Immature natural killer cell (primary cell): ENCODE measurements around the gene ARHGEF26. TPM values are rescaled to one million over a fixed set of nuclear protein-coding genes. Genes with fewer than 3 reads are reported as not detected.

Experiments used
- DNase-seq, 3 donors: peaks; one replicate each; pipeline ENCODE4 v3.0.0; 2022; ENCODE audit warnings: mixed read lengths in 1 of 3
- H3K27ac Mint-ChIP-seq, 6 donors: one replicate each; pipeline ENCODE4 v1.8.0; 2020; ENCODE audit warnings: mixed read lengths in 6 of 6, mild to moderate bottlenecking in 5 of 6, inconsistent platforms in 4 of 6, moderate library complexity in 3 of 6
- H3K27me3 Mint-ChIP-seq, 3 donors: one replicate each; pipeline ENCODE4 v1.8.0; 2020 to 2021; ENCODE audit warnings: low read depth in 3 of 3, mild to moderate bottlenecking in 3 of 3, mixed read lengths in 3 of 3, moderate library complexity in 3 of 3, inconsistent platforms in 1 of 3
- H3K36me3 Mint-ChIP-seq, 3 donors: one replicate each; pipeline ENCODE4 v1.8.0; 2020; ENCODE audit warnings: mixed read lengths in 3 of 3, inconsistent platforms in 2 of 3, mild to moderate bottlenecking in 2 of 3
- H3K4me1 Mint-ChIP-seq, 2 donors: one replicate each; pipeline ENCODE4 v1.8.0; 2020; ENCODE audit warnings: inconsistent platforms in 2 of 2, mild to moderate bottlenecking in 2 of 2, mixed read lengths in 2 of 2, moderate library complexity in 1 of 2
- H3K4me3 Mint-ChIP-seq, 5 donors: one replicate each; pipeline ENCODE4 v1.8.0; 2020; ENCODE audit warnings: mild to moderate bottlenecking in 5 of 5, mixed read lengths in 5 of 5, inconsistent platforms in 3 of 5, moderate library complexity in 3 of 5
- H3K9me3 Mint-ChIP-seq, 6 donors: one replicate each; pipeline ENCODE4 v1.8.0; 2020; ENCODE audit warnings: mild to moderate bottlenecking in 6 of 6, mixed read lengths in 6 of 6, inconsistent platforms in 4 of 6, moderate library complexity in 3 of 6
- polyA plus RNA-seq, 3 donors: library from polyadenylated mRNA; unstranded; fragments of 300-500 nt; fragmentation: Illumina TruSeq; gene quantifications; one replicate each; pipeline ENCODE4 v1.2.3, GENCODE V29; 2021

ARHGEF26 gene
- polyA plus RNA-seq, 3 donors from 2014 or later, result 0.22 TPM; not detected in 2

DNA sequence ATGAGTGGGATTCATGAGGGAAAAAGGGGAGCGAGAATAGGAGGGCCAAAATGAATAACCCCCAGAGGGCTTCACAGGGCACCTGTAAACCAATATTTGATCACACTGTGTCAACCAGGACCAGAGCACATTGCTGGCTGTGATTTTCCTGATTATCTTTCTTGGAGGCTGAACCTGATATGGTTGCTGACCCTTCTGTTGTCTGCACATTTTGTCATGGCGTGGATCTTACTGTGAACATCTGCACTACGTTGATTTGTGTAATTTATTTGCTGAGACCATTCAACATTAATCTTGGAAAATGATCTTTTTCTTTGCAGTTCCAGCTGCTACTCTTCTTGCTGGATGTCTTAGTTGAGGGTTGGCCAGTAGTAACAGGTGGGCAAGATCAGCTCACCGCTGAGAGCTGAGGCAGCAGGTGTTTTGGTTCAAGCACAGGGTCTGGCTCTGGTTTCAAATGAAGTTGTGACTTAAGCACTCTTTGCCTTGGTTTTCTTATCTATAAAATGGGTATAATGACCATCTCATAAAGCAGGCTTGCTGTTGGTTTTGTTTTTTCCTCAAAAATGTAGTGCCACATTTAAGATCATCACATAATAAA is 61.2 kb downstream of the ARHGEF26 start:
- Mint-ChIP-seq H3K36me3 (no peaks in the 10 kb centered on the region), H3K27ac (no peak overlapping the region), H3K4me1 (no peaks in the 10 kb centered on the region), H3K9me3 (peaks cover 0 to 5% (median 0%) of the 10 kb centered on the region in 6 donors), H3K4me3 (no peak overlapping the region), H3K27me3 (peaks cover 2 to 11% (median 4%) of the 10 kb centered on the region in 3 donors)
- no peak for DNase-seq

DNA sequence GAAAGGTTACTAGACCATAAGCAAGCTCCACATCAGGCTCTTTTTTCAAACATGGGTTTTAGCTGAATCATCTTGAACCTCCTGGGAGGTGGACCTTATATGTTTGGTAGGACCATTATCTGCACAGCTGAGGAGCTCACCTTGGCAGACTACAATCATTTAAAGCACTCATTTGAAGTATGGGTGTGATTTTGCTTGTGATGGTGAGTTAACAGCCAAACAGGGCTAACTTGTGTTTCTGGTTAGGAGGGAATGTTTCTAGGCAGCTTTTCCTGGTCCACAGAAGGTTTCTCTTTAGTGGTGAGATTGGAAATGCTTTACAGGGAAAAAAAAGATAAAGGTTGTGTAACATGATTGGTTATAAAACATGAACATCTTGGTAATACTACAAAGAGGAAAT is 61.8 kb downstream of the ARHGEF26 start:
- Mint-ChIP-seq H3K27me3 (peaks cover 2 to 11% (median 3%) of the 10 kb centered on the region in 3 donors), H3K9me3 (peaks cover 0 to 5% (median 0%) of the 10 kb centered on the region in 6 donors), H3K4me3 (no peak overlapping the region), H3K4me1 (no peaks in the 10 kb centered on the region), H3K27ac (no peak overlapping the region), H3K36me3 (no peaks in the 10 kb centered on the region)
- no peak for DNase-seq

GRCh38 chr3:154184582-154184981 is 63.4 kb downstream of the ARHGEF26 start:
- no peak for DNase-seq
- Mint-ChIP-seq H3K27ac (no peak overlapping the region), H3K36me3 (no peaks in the 10 kb centered on the region), H3K4me3 (no peak overlapping the region), H3K27me3 (peaks cover 2 to 6% (median 3%) of the 10 kb centered on the region in 3 donors), H3K4me1 (no peaks in the 10 kb centered on the region), H3K9me3 (no peaks in the 10 kb centered on the region)

DNA sequence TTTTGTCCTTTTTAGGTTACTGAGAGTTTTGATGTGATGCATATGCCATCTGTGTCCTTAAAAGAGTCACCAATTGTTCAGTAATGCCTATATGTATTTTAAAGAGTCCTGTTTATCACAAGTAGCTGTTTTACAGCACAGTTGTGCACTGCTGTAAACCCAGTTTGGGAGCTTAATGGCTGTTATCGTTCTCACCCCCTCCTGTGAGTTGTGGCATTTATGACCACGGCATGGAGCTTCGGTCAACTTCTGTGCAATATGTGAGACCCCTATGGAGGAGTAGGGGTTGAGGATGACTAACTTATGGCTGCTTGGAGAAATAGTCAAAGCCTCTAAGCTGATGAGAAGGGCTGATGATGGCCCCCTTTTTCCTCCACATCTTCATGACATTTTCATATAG is 67.2 kb downstream of the ARHGEF26 start:
- Mint-ChIP-seq H3K9me3 (peaks cover 0 to 3% (median 0%) of the 10 kb centered on the region in 6 donors), H3K27me3 (peaks cover 0 to 5% (median 3%) of the 10 kb centered on the region in 3 donors), H3K4me1 (no peaks in the 10 kb centered on the region), H3K36me3 (no peaks in the 10 kb centered on the region), H3K27ac (no peak overlapping the region), H3K4me3 (no peak overlapping the region)
- DNase-seq, result no peak

DNA sequence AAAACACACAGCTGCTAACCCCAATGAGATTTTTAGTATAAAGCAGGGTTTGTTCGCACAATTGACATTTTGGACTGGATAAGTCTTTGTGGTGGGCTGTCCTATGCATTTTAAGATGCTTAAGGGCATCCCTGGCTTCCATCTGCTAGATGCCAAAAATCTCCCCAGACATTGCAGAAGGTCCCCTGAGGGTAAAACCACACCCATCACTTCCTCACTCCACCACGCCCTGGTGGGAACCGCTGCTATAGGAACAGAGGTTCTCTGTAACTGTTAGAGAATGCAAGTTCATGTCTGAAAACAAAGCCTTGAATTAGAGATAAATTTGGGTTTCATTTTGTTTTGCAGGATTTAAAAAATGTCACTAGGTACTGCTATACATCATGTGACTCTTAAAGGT is 67.7 kb downstream of the ARHGEF26 start:
- Mint-ChIP-seq H3K27me3 (peaks cover 0 to 5% (median 3%) of the 10 kb centered on the region in 3 donors), H3K9me3 (peaks cover 0 to 4% (median 0%) of the 10 kb centered on the region in 6 donors), H3K4me1 (no peaks in the 10 kb centered on the region), H3K36me3 (no peaks in the 10 kb centered on the region), H3K27ac (no peak overlapping the region), H3K4me3 (no peak overlapping the region)
- no peak for DNase-seq

- Mint-ChIP-seq H3K27ac (no peak overlapping the region), H3K4me1 (no peaks in the 10 kb centered on the region), H3K36me3 (no peaks in the 10 kb centered on the region), H3K4me3 (no peak overlapping the region), H3K27me3 (peaks cover 0 to 5% (median 4%) of the 10 kb centered on the region in 3 donors), H3K9me3 (peaks cover 0 to 6% (median 0%) of the 10 kb centered on the region in 6 donors)
- no peak for DNase-seq
These were observed 70.3 kb downstream of the ARHGEF26 start for GRCh38 chr3:154191520-154191919.

DNA sequence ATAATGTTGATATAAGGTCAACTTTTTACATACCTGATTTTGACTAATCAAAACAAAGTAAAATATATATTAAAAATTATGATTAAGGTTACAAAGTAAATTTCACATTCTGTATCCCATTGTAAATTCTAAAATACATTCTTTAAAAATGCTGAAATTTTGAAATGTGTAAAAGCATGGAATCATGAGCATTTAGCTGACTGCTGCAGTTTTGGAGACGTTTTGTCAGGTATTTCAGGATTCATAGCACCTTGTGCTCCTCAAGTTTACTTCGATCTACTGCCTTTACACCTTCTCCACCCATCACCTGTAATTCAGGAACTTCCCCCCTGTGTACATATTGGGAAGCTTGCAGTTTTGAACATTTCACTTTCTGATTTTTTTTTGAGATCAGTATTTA is 71.0 kb downstream of the ARHGEF26 start:
- Mint-ChIP-seq H3K27ac (no peak overlapping the region), H3K36me3 (no peaks in the 10 kb centered on the region), H3K27me3 (peaks cover 0 to 5% (median 4%) of the 10 kb centered on the region in 3 donors), H3K4me1 (no peaks in the 10 kb centered on the region), H3K4me3 (no peak overlapping the region), H3K9me3 (peaks cover 0 to 6% (median 0%) of the 10 kb centered on the region in 6 donors)
- DNase-seq, result no peak

GRCh38 chr3:154193000-154193615 is 71.9 kb downstream of the ARHGEF26 start:
- no peak for DNase-seq
- Mint-ChIP-seq H3K27me3 (peaks cover 0 to 5% (median 4%) of the 10 kb centered on the region in 3 donors), H3K4me3 (no peak overlapping the region), H3K36me3 (no peaks in the 10 kb centered on the region), H3K9me3 (peaks cover 0 to 6% (median 0%) of the 10 kb centered on the region in 6 donors), H3K4me1 (no peaks in the 10 kb centered on the region), H3K27ac (no peak overlapping the region)

DNA sequence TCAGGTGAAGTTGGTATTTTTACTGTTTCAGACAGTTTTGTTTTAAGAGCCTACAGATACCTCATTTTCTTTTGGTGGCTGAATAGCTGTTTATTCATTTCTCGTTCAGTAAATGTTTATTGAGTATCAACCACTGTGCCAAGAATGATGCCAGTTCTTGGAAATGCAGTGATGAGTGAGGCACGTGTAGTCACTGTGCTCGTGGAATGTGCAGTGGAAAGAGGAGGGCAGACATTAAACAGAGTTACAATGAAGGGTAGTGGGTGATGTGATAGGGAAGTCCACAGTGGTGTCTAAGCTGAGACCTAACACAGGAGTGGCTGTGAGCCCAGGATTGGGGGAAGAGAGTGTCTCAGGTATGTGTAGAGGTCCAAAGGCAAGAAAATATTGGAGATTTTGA is 73.7 kb downstream of the ARHGEF26 start:
- Mint-ChIP-seq H3K36me3 (no peaks in the 10 kb centered on the region), H3K4me3 (no peak overlapping the region), H3K9me3 (peaks cover 0 to 6% (median 0%) of the 10 kb centered on the region in 6 donors), H3K27me3 (peaks cover 1 to 7% (median 4%) of the 10 kb centered on the region in 3 donors), H3K4me1 (no peaks in the 10 kb centered on the region), H3K27ac (no peak overlapping the region)
- DNase-seq, result no peak

DNA sequence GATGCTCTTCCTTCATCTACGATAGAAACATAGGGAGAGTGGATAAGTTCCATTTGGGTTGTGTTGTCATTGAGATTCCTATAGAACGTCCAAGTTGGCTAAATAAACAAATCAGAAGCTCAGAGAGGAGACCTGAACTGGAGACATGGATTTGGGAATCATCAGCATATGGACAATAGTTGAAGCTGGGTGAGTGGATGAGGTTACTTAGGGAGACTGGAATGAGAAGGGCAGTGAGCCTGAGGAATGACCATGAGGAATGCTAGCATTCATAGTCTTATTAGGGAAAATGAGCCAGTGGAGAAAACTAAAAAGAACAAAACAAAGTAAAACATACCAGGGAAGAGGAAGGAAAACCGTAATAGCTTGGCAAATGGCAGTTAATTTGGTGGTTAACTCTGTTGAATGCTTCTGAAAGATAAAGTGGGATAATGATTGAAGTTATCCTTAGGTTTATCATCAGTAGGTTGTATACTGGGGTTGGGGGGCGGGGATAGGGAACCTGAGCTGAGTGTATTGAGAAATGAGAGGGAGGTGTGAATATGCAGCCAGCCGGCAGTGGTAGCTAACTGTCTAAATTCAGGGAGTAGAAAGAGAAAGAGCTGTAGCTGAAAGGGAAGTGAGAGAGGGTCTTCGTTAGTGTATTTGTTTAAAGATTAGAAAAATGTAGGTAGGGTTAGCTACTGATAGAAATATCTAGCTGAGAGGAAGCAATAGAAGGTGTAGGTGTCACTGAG is 74.6 kb downstream of the ARHGEF26 start:
- DNase-seq, result no peak
- Mint-ChIP-seq H3K4me3 (no peak overlapping the region), H3K27ac (no peak overlapping the region), H3K4me1 (no peaks in the 10 kb centered on the region), H3K9me3 (peaks cover 0 to 6% (median 0%) of the 10 kb centered on the region in 6 donors), H3K36me3 (no peaks in the 10 kb centered on the region), H3K27me3 (peaks cover 1 to 7% (median 4%) of the 10 kb centered on the region in 3 donors)

DNA sequence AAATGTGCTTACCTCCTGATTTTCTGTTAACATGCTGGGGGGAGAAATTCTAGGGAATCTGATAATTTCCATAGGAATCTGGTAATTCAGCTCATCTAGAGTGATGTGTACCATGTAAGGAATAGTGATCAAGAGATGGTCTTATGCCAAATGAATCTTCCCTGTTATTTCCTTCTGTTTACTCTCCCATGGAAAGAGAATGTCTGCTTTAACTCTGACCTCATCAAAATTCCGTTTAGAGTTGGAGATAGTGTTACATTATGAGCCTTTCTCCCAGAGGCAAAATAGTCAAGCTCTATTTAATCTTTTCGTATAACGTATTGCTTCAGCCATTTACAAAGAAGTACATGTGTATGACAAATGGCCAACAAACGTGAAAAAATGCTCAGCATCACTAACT is 76.6 kb downstream of the ARHGEF26 start:
- H3K4me1 Mint-ChIP-seq, result no peaks in the 10 kb centered on the region
- H3K27me3 Mint-ChIP-seq, result peaks cover 1 to 7% (median 2%) of the 10 kb centered on the region in 3 donors
- H3K9me3 Mint-ChIP-seq, result peaks cover 0 to 4% (median 0%) of the 10 kb centered on the region in 6 donors
- H3K36me3 Mint-ChIP-seq, result no peaks in the 10 kb centered on the region
- no peak overlapping the region for H3K4me3 Mint-ChIP-seq
- no peak overlapping the region for H3K27ac Mint-ChIP-seq
- no peak for DNase-seq

- Mint-ChIP-seq H3K4me1 (no peaks in the 10 kb centered on the region), H3K27me3 (peaks cover 0 to 6% (median 2%) of the 10 kb centered on the region in 3 donors), H3K9me3 (peaks cover 0 to 13% (median 2%) of the 10 kb centered on the region in 6 donors), H3K27ac (no peak overlapping the region), H3K36me3 (no peaks in the 10 kb centered on the region), H3K4me3 (no peak overlapping the region)
- DNase-seq, result no peak
These were observed 88.3 kb downstream of the ARHGEF26 start for GRCh38 chr3:154209499-154209898.

GRCh38 chr3:154210986-154211385 is 89.8 kb downstream of the ARHGEF26 start:
- Mint-ChIP-seq H3K4me3 (no peak overlapping the region), H3K36me3 (no peaks in the 10 kb centered on the region), H3K27me3 (peaks cover 0 to 6% (median 2%) of the 10 kb centered on the region in 3 donors), H3K9me3 (peaks cover 0 to 11% (median 0%) of the 10 kb centered on the region in 6 donors), H3K27ac (no peak overlapping the region), H3K4me1 (no peaks in the 10 kb centered on the region)
- DNase-seq, result no peak

GRCh38 chr3:154214306-154214705 is 93.1 kb downstream of the ARHGEF26 start:
- Mint-ChIP-seq H3K4me1 (no peaks in the 10 kb centered on the region), H3K4me3 (no peak overlapping the region)

More at GRCh38 chr3:154214306-154214705, 93.1 kb downstream of the ARHGEF26 start:
- Mint-ChIP-seq H3K27ac (no peak overlapping the region), H3K9me3 (peaks cover 0 to 14% (median 0%) of the 10 kb centered on the region in 6 donors), H3K36me3 (no peaks in the 10 kb centered on the region), H3K27me3 (peaks cover 0 to 3% (median 2%) of the 10 kb centered on the region in 3 donors)
- DNase-seq, result no peak
